Liver (tissue), 3 donors: ENCODE data around the gene CPED1.
"Not testable (repeated sequence)": the region's sequence is repeated elsewhere in the genome, so short reads cannot be mapped to it uniquely, and the experiment has no call there.

Source experiments
- FOXA2 ChIP-seq: IDR thresholded peaks from 2 replicates; pipeline ENCODE4 v1.6.1; 2016; ENCODE audit warnings: antibody characterized with exemption
- GABPA ChIP-seq, 2 donors: IDR thresholded peaks in 1 of 2; conservative IDR thresholded peaks in 1 of 2; 2 replicates each; pipeline ENCODE4 v1.6.1; 2016; ENCODE audit warnings: antibody characterized with exemption in 2 of 2, mild to moderate bottlenecking in 1 of 2, moderate library complexity in 1 of 2
- HNF4A ChIP-seq, 2 donors: conservative IDR thresholded peaks; 2 replicates each; pipeline ENCODE4 v1.6.1; 2016; ENCODE audit warnings: antibody characterized with exemption in 2 of 2, mild to moderate bottlenecking in 2 of 2
- NR2F2 ChIP-seq: IDR thresholded peaks from 2 replicates; pipeline ENCODE4 v1.6.1; 2016; ENCODE audit warnings: antibody characterized with exemption
- RAD21 ChIP-seq, 2 donors: IDR thresholded peaks; 2 replicates each; pipeline ENCODE4 v1.6.1; 2016; ENCODE audit warnings: antibody characterized with exemption in 2 of 2, mild to moderate bottlenecking in 2 of 2
- SP1 ChIP-seq: IDR thresholded peaks from 2 replicates; pipeline ENCODE4 v1.6.1; 2018; ENCODE audit warnings: antibody characterized with exemption, mild to moderate bottlenecking
- TAF1 ChIP-seq: conservative IDR thresholded peaks from 2 replicates; pipeline ENCODE4 v1.6.1; 2016; ENCODE audit warnings: antibody characterized with exemption, mild to moderate bottlenecking
- YY1 ChIP-seq: IDR thresholded peaks from 2 replicates; pipeline ENCODE4 v1.6.1; 2016; ENCODE audit warnings: antibody characterized with exemption, mild to moderate bottlenecking
- TF ChIP-seq, protein P1 (sequence below): fragments of 150-350 bp; IDR thresholded peaks from 2 replicates; pipeline ENCODE4 v1.5.1; 2017; ENCODE audit warnings: improper control_type of control experiment, low read depth, low read length; ENCODE audit not compliant: missing input control
- TF ChIP-seq, protein P2 (sequence below): IDR thresholded peaks from 2 replicates; pipeline ENCODE4 v1.6.1; 2016; ENCODE audit warnings: antibody characterized with exemption, mild to moderate bottlenecking
- TF ChIP-seq, protein P3 (sequence below): IDR thresholded peaks from 2 replicates; pipeline ENCODE4 v1.6.1; 2016; ENCODE audit warnings: antibody characterized with exemption
- TF ChIP-seq, protein P4 (sequence below): IDR thresholded peaks from 2 replicates; pipeline ENCODE4 v1.6.1; 2016; ENCODE audit warnings: antibody characterized with exemption
- donor health status: healthy.
- donor health status: healthy.

DNA sequence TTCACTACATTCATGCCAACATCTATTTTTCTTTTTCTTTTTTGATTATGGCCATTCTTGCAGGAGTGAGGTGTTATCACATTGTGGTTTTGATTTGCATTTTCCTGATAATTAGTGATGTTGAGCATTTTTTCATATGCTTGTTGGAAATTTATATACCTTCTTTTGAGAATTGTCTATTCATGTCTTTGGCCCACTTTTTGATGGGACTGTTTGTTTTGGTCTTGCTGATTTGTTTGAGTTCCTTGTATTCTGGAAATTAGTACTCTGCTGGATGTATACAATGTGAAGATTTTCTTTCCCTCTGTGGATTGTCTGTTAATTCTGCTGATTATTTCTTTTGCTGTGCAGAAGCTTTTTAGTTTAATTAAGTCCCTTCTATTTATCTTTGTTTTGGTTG is 48.3 kb downstream of the CPED1 start:
- TF ChIP-seq, protein P1, sequence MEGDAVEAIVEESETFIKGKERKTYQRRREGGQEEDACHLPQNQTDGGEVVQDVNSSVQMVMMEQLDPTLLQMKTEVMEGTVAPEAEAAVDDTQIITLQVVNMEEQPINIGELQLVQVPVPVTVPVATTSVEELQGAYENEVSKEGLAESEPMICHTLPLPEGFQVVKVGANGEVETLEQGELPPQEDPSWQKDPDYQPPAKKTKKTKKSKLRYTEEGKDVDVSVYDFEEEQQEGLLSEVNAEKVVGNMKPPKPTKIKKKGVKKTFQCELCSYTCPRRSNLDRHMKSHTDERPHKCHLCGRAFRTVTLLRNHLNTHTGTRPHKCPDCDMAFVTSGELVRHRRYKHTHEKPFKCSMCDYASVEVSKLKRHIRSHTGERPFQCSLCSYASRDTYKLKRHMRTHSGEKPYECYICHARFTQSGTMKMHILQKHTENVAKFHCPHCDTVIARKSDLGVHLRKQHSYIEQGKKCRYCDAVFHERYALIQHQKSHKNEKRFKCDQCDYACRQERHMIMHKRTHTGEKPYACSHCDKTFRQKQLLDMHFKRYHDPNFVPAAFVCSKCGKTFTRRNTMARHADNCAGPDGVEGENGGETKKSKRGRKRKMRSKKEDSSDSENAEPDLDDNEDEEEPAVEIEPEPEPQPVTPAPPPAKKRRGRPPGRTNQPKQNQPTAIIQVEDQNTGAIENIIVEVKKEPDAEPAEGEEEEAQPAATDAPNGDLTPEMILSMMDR, result not testable (repeated sequence)
- not testable (repeated sequence) for TF ChIP-seq SP1; GABPA (IDR thresholded peaks at IDR 0.05 in 1 of 2, conservative IDR thresholded peaks at IDR 0.05 in 1 of 2); YY1; RAD21 (IDR thresholded peaks at IDR 0.05); NR2F2; HNF4A (conservative IDR thresholded peaks at IDR 0.05); TAF1; FOXA2
- TF ChIP-seq, protein P2, sequence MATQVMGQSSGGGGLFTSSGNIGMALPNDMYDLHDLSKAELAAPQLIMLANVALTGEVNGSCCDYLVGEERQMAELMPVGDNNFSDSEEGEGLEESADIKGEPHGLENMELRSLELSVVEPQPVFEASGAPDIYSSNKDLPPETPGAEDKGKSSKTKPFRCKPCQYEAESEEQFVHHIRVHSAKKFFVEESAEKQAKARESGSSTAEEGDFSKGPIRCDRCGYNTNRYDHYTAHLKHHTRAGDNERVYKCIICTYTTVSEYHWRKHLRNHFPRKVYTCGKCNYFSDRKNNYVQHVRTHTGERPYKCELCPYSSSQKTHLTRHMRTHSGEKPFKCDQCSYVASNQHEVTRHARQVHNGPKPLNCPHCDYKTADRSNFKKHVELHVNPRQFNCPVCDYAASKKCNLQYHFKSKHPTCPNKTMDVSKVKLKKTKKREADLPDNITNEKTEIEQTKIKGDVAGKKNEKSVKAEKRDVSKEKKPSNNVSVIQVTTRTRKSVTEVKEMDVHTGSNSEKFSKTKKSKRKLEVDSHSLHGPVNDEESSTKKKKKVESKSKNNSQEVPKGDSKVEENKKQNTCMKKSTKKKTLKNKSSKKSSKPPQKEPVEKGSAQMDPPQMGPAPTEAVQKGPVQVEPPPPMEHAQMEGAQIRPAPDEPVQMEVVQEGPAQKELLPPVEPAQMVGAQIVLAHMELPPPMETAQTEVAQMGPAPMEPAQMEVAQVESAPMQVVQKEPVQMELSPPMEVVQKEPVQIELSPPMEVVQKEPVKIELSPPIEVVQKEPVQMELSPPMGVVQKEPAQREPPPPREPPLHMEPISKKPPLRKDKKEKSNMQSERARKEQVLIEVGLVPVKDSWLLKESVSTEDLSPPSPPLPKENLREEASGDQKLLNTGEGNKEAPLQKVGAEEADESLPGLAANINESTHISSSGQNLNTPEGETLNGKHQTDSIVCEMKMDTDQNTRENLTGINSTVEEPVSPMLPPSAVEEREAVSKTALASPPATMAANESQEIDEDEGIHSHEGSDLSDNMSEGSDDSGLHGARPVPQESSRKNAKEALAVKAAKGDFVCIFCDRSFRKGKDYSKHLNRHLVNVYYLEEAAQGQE, result not testable (repeated sequence)
- TF ChIP-seq, protein P3, sequence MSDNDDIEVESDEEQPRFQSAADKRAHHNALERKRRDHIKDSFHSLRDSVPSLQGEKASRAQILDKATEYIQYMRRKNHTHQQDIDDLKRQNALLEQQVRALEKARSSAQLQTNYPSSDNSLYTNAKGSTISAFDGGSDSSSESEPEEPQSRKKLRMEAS, result not testable (repeated sequence)
- TF ChIP-seq, protein P4, sequence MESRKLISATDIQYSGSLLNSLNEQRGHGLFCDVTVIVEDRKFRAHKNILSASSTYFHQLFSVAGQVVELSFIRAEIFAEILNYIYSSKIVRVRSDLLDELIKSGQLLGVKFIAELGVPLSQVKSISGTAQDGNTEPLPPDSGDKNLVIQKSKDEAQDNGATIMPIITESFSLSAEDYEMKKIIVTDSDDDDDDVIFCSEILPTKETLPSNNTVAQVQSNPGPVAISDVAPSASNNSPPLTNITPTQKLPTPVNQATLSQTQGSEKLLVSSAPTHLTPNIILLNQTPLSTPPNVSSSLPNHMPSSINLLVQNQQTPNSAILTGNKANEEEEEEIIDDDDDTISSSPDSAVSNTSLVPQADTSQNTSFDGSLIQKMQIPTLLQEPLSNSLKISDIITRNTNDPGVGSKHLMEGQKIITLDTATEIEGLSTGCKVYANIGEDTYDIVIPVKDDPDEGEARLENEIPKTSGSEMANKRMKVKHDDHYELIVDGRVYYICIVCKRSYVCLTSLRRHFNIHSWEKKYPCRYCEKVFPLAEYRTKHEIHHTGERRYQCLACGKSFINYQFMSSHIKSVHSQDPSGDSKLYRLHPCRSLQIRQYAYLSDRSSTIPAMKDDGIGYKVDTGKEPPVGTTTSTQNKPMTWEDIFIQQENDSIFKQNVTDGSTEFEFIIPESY, result not testable (repeated sequence)
